Measurements from ENCODE around the gene FLYWCH1.

- TF ChIP-seq CREB1 (CRISPR knock-in tag; IDR thresholded peaks at IDR 0.05) = no peak
- TF ChIP-seq JUN (CRISPR knock-in tag; IDR thresholded peaks at IDR 0.05) = no peak
- TF ChIP-seq CTCF (IDR thresholded peaks at IDR 0.05) = no peak
- no peak for TF ChIP-seq FOXP1 (CRISPR knock-in tag; IDR thresholded peaks at IDR 0.05; ENCODE audit: borderline replicate concordance)
- peak; percentile 62; the same call in 1 of the 2 replicates for TF ChIP-seq ZNF121 (CRISPR knock-in tag; IDR thresholded peaks at IDR 0.05)
- no peak for TF ChIP-seq NFE2L1 (CRISPR knock-in tag; IDR thresholded peaks at IDR 0.05)
- no peak for TF ChIP-seq NR2C2 (CRISPR knock-in tag; IDR thresholded peaks at IDR 0.05)
- TF ChIP-seq NFYB (CRISPR knock-in tag; conservative IDR thresholded peaks at IDR 0.05; ENCODE audit: low read depth) = no peak
- TF ChIP-seq MAX (CRISPR knock-in tag; IDR thresholded peaks at IDR 0.05) = no peak
- TF ChIP-seq ATF1 (CRISPR knock-in tag; IDR thresholded peaks at IDR 0.05) = no peak
- TF ChIP-seq TEAD4 (CRISPR knock-in tag; IDR thresholded peaks at IDR 0.05) = no peak
These were observed 9.2 kb upstream of the FLYWCH1 start for GRCh38 chr16:2902337-2903130.

Measured in WTC11 (cell line).